Chondrocyte (in vitro differentiated cells): ENCODE measurements around the gene DAPK1. TPM values are rescaled to one million over a fixed set of nuclear protein-coding genes. Genes with fewer than 3 reads are reported as not detected.

Experiments
- DNase-seq: peaks from one replicate; pipeline ENCODE4 v3.0.0; 2021; ENCODE audit warnings: mixed read lengths, low spot score
- H3K27ac Mint-ChIP-seq: one replicate; pipeline ENCODE4 v1.8.0; 2021; ENCODE audit warnings: mild to moderate bottlenecking, moderate library complexity, mixed read lengths; ENCODE audit not compliant: unreplicated experiment
- H3K27me3 Mint-ChIP-seq: 2 replicates; pipeline ENCODE4 v1.8.0; 2021; ENCODE audit warnings: low read depth, mixed read lengths
- H3K36me3 Mint-ChIP-seq: 2 replicates; pipeline ENCODE4 v1.8.0; 2021; ENCODE audit warnings: low read depth, mixed read lengths
- H3K4me1 Mint-ChIP-seq: 2 replicates; pipeline ENCODE4 v1.8.0; 2021; ENCODE audit warnings: low read depth, mild to moderate bottlenecking, mixed read lengths
- H3K4me3 Mint-ChIP-seq: one replicate; pipeline ENCODE4 v1.8.0; 2021; ENCODE audit warnings: mild to moderate bottlenecking, moderate library complexity, mixed read lengths; ENCODE audit not compliant: unreplicated experiment
- H3K9me3 Mint-ChIP-seq: 2 replicates; pipeline ENCODE4 v1.8.0; 2021; ENCODE audit warnings: low read depth, mixed read lengths
- total RNA-seq: library from RNA; stranded (reverse); gene quantifications from 3 replicates; pipeline ENCODE4 v1.2.1, GENCODE V29; 2021
- TF ChIP-seq, protein P1 (sequence below): fragments of 200-600 bp; sonication (generic); IDR thresholded peaks from 2 replicates; pipeline ENCODE4 v1.5.0; 2021; ENCODE audit warnings: antibody characterized with exemption, mild to moderate bottlenecking, moderate library complexity

The DAPK1 gene
- total RNA-seq, 1 donor from 2014 or later: 87.9 TPM

GRCh38 chr9:87647114-87647513 is 149.4 kb downstream of the DAPK1 start:
- no peaks in the 10 kb centered on the region for H3K9me3 Mint-ChIP-seq
- H3K4me3 Mint-ChIP-seq: no peak overlapping the region
- no peak overlapping the region for H3K27ac Mint-ChIP-seq
- no peaks in the 10 kb centered on the region for H3K27me3 Mint-ChIP-seq
- H3K36me3 Mint-ChIP-seq: peaks cover 41% of the 10 kb centered on the region
- TF ChIP-seq, protein P1, sequence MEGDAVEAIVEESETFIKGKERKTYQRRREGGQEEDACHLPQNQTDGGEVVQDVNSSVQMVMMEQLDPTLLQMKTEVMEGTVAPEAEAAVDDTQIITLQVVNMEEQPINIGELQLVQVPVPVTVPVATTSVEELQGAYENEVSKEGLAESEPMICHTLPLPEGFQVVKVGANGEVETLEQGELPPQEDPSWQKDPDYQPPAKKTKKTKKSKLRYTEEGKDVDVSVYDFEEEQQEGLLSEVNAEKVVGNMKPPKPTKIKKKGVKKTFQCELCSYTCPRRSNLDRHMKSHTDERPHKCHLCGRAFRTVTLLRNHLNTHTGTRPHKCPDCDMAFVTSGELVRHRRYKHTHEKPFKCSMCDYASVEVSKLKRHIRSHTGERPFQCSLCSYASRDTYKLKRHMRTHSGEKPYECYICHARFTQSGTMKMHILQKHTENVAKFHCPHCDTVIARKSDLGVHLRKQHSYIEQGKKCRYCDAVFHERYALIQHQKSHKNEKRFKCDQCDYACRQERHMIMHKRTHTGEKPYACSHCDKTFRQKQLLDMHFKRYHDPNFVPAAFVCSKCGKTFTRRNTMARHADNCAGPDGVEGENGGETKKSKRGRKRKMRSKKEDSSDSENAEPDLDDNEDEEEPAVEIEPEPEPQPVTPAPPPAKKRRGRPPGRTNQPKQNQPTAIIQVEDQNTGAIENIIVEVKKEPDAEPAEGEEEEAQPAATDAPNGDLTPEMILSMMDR: no peak
- H3K4me1 Mint-ChIP-seq: peaks cover 6% of the 10 kb centered on the region
- DNase-seq: no peak

DNA sequence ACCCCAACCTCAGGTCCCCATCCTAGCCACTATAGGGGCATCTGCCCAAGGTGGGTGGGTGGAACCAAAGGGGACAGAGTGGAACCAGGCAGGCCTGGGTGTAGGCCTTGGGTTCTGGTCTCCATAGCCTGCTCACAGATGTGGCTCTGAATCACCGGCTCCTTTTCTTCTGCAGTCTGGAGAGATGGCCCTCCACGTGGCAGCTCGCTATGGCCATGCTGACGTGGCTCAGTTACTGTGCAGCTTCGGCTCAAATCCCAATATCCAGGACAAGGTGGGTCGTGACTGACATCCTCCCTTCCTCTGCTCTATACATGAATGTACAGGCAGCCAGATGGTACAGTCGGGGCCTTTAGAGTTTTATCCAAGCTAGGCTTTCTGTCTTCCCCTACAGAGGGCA is 150.9 kb downstream of the DAPK1 start:
- TF ChIP-seq, protein P1: no peak
- Mint-ChIP-seq H3K9me3 (no peaks in the 10 kb centered on the region), H3K4me3 (no peak overlapping the region), H3K27me3 (no peaks in the 10 kb centered on the region), H3K27ac (no peak overlapping the region), H3K36me3 (peaks cover 40% of the 10 kb centered on the region), H3K4me1 (peaks cover 3% of the 10 kb centered on the region)
- no peak for DNase-seq

GRCh38 chr9:87650611-87651295 is 153.1 kb downstream of the DAPK1 start:
- H3K36me3 Mint-ChIP-seq: peaks cover 32% of the 10 kb centered on the region
- H3K27ac Mint-ChIP-seq: no peak overlapping the region
- H3K4me1 Mint-ChIP-seq: peaks cover 3% of the 10 kb centered on the region
- TF ChIP-seq, protein P1: no peak
- no peak overlapping the region for H3K4me3 Mint-ChIP-seq
- DNase-seq: no peak
- H3K27me3 Mint-ChIP-seq: no peaks in the 10 kb centered on the region
- H3K9me3 Mint-ChIP-seq: no peaks in the 10 kb centered on the region

DNA sequence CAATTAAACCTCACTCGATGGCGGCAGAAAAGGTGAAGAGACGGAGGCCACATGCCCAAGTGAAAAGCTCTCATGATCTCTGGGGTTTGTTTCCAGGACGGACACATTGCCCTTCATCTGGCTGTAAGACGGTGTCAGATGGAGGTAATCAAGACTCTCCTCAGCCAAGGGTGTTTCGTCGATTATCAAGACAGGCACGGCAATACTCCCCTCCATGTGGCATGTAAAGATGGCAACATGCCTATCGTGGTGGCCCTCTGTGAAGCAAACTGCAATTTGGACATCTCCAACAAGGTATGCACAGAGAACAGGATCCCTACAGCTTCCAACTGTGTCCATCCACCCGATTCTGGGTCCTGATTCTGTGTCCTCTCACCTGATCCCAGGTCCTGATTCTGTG is 153.8 kb downstream of the DAPK1 start:
- Mint-ChIP-seq H3K36me3 (peaks cover 27% of the 10 kb centered on the region), H3K4me3 (no peak overlapping the region), H3K4me1 (peaks cover 10% of the 10 kb centered on the region), H3K27me3 (no peaks in the 10 kb centered on the region), H3K27ac (peak overlapping the region; percentile 18), H3K9me3 (no peaks in the 10 kb centered on the region)
- no peak for DNase-seq
- TF ChIP-seq, protein P1: no peak

GRCh38 chr9:87653941-87654340 is 156.3 kb downstream of the DAPK1 start:
- Mint-ChIP-seq H3K9me3 (no peaks in the 10 kb centered on the region), H3K4me1 (peaks cover 29% of the 10 kb centered on the region), H3K27me3 (no peaks in the 10 kb centered on the region), H3K4me3 (no peak overlapping the region), H3K36me3 (peaks cover 19% of the 10 kb centered on the region), H3K27ac (no peak overlapping the region)
- no peak for DNase-seq
- TF ChIP-seq, protein P1: no peak
